ENCODE results near the gene PALLD.

PALLD gene

GRCh38 chr4:168797194-168797593 is 300.3 kb downstream of the PALLD start:
- H3K4me1 ChIP-seq (ENCODE audit: insufficient read depth, low read length), result no peaks in the 10 kb centered on the region
- H3K27ac ChIP-seq (ENCODE audit: low read length), result no peak overlapping the region
- H4K20me1 ChIP-seq (ENCODE audit: insufficient read depth, low read length), result no peaks in the 10 kb centered on the region
- H3K4me3 ChIP-seq (ENCODE audit: low read depth in 1 of 2, low read length in 2 of 2), result no peak overlapping the region
- H3K9ac ChIP-seq (ENCODE audit: low read depth, low read length), result no peak overlapping the region
- no peaks in the 10 kb centered on the region for H3K79me2 ChIP-seq (ENCODE audit: insufficient read depth, low read length)
- H3K4me2 ChIP-seq (ENCODE audit: insufficient read depth, low read length), result no peak overlapping the region
- TF ChIP-seq EZH2 (IDR thresholded peaks at IDR 0.05; ENCODE audit: borderline replicate concordance, low read depth, low read length, severe bottlenecking), result no peak
- TF ChIP-seq, protein P1, sequence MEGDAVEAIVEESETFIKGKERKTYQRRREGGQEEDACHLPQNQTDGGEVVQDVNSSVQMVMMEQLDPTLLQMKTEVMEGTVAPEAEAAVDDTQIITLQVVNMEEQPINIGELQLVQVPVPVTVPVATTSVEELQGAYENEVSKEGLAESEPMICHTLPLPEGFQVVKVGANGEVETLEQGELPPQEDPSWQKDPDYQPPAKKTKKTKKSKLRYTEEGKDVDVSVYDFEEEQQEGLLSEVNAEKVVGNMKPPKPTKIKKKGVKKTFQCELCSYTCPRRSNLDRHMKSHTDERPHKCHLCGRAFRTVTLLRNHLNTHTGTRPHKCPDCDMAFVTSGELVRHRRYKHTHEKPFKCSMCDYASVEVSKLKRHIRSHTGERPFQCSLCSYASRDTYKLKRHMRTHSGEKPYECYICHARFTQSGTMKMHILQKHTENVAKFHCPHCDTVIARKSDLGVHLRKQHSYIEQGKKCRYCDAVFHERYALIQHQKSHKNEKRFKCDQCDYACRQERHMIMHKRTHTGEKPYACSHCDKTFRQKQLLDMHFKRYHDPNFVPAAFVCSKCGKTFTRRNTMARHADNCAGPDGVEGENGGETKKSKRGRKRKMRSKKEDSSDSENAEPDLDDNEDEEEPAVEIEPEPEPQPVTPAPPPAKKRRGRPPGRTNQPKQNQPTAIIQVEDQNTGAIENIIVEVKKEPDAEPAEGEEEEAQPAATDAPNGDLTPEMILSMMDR (IDR thresholded peaks at IDR 0.05; ENCODE audit: borderline replicate concordance, extremely low read depth, low read length, poor library complexity, severe bottlenecking), result no peak
- DNase-seq, result no peak
- ATAC-seq (ENCODE audit: insufficient read depth, low read depth), result no peak
- no peaks in the 10 kb centered on the region for H3K36me3 ChIP-seq (ENCODE audit: insufficient read depth, low read length)
- no peaks in the 10 kb centered on the region for H3K9me3 ChIP-seq (ENCODE audit: insufficient read depth, low read length, severe bottlenecking)
- H2AFZ ChIP-seq (ENCODE audit: low read depth, low read length), result no peak overlapping the region
- no peaks in the 10 kb centered on the region for H3K27me3 ChIP-seq (ENCODE audit: insufficient read depth, low read length, poor library complexity)

DNA sequence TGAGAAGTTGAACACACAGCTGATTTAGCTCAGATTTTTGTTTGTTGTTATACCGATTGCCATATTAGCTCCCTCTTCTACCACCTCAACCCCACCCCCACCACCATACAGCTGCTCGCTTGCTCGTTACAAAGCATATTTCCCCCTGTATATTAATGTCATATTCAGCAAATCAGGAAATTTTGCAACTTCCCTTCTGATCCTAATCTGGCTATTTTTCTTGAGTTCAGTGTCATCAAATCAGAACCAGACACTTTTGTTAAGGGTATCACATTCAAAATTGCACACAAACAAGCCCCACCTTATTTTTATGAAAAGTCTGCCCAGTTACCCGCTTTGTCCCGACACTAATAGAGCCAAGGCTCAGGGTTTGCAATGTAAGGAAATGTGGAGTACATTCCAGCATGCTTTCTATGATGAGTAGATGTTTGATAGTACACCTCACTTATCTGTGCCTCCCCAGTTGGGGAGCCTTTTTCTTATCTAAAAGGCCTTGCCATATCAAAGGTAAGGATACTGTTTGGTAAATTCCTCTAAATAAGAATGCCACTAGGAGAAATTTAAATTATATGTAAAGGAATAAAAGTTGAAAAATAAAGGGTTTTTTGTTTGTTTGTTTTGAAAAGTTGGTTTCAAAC is 301.0 kb downstream of the PALLD start:
- DNase-seq (no peak), ATAC-seq (ENCODE audit: insufficient read depth, low read depth) (no peak)
- Histone ChIP-seq H4K20me1 (ENCODE audit: insufficient read depth, low read length) (no peaks in the 10 kb centered on the region), H3K4me3 (ENCODE audit: low read depth in 1 of 2, low read length in 2 of 2) (no peak overlapping the region), H3K9me3 (ENCODE audit: insufficient read depth, low read length, severe bottlenecking) (no peaks in the 10 kb centered on the region), H3K27ac (ENCODE audit: low read length) (no peak overlapping the region), H3K79me2 (ENCODE audit: insufficient read depth, low read length) (no peaks in the 10 kb centered on the region), H3K4me1 (ENCODE audit: insufficient read depth, low read length) (no peaks in the 10 kb centered on the region), H3K27me3 (ENCODE audit: insufficient read depth, low read length, poor library complexity) (no peaks in the 10 kb centered on the region), H2AFZ (ENCODE audit: low read depth, low read length) (no peak overlapping the region), H3K4me2 (ENCODE audit: insufficient read depth, low read length) (no peak overlapping the region), H3K9ac (ENCODE audit: low read depth, low read length) (no peak overlapping the region), H3K36me3 (ENCODE audit: insufficient read depth, low read length) (no peaks in the 10 kb centered on the region)
- no peak for TF ChIP-seq EZH2 (IDR thresholded peaks at IDR 0.05; ENCODE audit: borderline replicate concordance, low read depth, low read length, severe bottlenecking)
- TF ChIP-seq, protein P1 (IDR thresholded peaks at IDR 0.05; ENCODE audit: borderline replicate concordance, extremely low read depth, low read length, poor library complexity, severe bottlenecking), result no peak

- no peak for ATAC-seq (ENCODE audit: insufficient read depth, low read depth)
- Histone ChIP-seq H4K20me1 (ENCODE audit: insufficient read depth, low read length) (no peaks in the 10 kb centered on the region), H3K9ac (ENCODE audit: low read depth, low read length) (no peak overlapping the region), H3K4me1 (ENCODE audit: insufficient read depth, low read length) (no peaks in the 10 kb centered on the region), H3K27ac (ENCODE audit: low read length) (no peak overlapping the region), H2AFZ (ENCODE audit: low read depth, low read length) (no peak overlapping the region), H3K9me3 (ENCODE audit: insufficient read depth, low read length, severe bottlenecking) (no peaks in the 10 kb centered on the region), H3K4me2 (ENCODE audit: insufficient read depth, low read length) (no peak overlapping the region), H3K36me3 (ENCODE audit: insufficient read depth, low read length) (no peaks in the 10 kb centered on the region), H3K79me2 (ENCODE audit: insufficient read depth, low read length) (no peaks in the 10 kb centered on the region), H3K27me3 (ENCODE audit: insufficient read depth, low read length, poor library complexity) (no peaks in the 10 kb centered on the region), H3K4me3 (ENCODE audit: low read depth in 1 of 2, low read length in 2 of 2) (no peak overlapping the region)
- TF ChIP-seq EZH2 (IDR thresholded peaks at IDR 0.05; ENCODE audit: borderline replicate concordance, low read depth, low read length, severe bottlenecking), result no peak
- TF ChIP-seq, protein P1 (IDR thresholded peaks at IDR 0.05; ENCODE audit: borderline replicate concordance, extremely low read depth, low read length, poor library complexity, severe bottlenecking), result no peak
- no peak for DNase-seq
Measured at GRCh38 chr4:168800926-168801325, 304.1 kb downstream of the PALLD start.
